HG02678 (cell line): ENCODE data around the gene PYROXD2.
"Not testable (repeated sequence)": the region's sequence is repeated elsewhere in the genome, so short reads cannot be mapped to it uniquely, and the experiment has no call there.

Source experiments
- ATAC-seq: cut with Tn5 transposase; IDR thresholded peaks from one replicate; pipeline ENCODE4 v1.9.1; 2021; ENCODE audit warnings: mild to moderate bottlenecking, moderate library complexity; ENCODE audit not compliant: unreplicated experiment

PYROXD2 gene

DNA sequence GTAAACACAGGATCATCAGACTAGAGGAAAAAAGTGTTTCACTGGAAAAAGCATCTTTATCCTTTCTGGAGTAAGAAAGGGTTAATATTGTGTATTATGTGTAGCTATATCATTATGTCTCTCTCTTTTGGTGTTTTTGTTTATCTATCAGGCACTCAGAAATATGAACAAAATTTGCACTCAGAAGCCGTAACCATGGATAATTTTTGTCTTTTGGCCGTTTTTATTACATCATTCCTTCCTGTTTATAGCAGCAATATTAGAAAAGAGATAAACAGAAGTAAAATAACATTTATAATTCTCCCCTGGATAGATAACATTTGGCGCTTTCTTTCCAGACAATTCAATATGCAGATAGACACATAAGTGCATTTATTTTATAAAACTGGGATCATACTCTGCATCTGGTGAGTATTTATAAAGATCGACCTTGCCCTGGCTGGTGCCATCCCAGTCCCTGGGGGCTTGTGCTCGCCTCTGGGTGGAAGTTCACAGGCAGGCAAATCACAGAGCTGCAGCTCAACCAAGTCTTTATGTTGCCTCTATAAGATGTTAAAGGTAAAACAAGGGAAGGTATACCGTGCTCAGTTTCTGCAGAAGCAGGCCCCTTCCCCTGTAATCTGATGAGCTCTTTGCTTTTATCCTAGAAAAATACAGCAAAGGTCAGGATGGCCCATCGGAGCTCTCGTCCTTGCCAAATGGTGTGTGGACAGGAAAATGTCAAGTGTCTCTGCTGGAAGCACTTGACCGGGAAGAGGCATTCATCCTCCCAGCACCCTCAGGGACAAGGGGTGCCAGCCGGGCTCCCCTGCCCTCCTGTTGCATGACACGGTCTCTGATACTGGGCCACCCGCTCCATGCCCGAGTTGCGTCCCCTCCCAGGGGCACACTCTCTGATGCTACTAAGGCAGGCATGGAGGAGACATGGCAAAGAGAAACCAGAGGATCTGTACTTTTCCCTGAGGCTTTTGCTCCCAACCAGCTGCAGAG lies 43.9 kb downstream of the PYROXD2 start:
- ATAC-seq, result no peak

- ATAC-seq, result no peak
These were observed 45.2 kb downstream of the PYROXD2 start for GRCh38 chr10:98369801-98370200.

- ATAC-seq, result no peak
These were observed 46.3 kb downstream of the PYROXD2 start for GRCh38 chr10:98368644-98369043.

DNA sequence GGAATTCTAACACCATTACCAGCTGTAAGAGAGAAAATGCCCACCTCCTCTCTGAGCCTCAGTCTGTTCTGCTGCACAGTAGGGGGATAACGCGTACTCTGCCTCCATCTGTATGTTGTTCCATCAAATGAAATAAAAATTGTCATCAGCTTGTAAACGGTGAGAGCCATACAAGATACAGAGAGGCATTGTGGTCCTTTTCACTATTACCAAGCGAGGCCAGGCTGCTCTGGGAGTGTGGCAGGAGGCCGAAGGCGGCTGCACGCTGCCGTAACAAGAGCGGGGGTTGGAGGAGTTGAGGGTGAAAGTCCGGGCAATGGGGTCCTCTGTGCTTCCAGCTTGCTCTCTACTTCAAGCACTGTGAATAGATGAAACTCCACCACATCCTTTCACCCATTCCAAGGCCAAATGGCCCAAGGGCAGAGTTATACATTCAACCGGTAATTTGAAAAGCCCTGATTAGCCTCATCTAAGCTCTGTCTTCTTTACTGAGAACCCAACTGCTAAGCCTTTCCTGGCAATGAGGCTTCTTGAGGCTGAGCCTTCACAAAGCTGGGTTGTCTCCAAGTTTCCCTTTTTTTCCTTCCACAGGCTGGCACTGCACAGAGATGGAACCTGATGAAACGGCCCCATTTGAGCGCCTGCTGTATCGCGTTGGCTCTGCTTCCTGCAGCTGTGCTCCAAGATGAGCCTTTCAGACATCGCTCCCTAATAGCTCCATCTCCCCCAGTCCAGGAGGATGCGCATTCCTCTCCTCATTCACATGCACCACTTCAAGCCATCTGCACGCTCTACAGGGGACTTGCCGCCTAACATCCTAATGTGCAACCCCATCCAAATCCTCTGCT lies 47.2 kb downstream of the PYROXD2 start:
- no peak for ATAC-seq

- ATAC-seq, result no peak
These were observed 48.9 kb downstream of the PYROXD2 start for GRCh38 chr10:98366062-98366530.

DNA sequence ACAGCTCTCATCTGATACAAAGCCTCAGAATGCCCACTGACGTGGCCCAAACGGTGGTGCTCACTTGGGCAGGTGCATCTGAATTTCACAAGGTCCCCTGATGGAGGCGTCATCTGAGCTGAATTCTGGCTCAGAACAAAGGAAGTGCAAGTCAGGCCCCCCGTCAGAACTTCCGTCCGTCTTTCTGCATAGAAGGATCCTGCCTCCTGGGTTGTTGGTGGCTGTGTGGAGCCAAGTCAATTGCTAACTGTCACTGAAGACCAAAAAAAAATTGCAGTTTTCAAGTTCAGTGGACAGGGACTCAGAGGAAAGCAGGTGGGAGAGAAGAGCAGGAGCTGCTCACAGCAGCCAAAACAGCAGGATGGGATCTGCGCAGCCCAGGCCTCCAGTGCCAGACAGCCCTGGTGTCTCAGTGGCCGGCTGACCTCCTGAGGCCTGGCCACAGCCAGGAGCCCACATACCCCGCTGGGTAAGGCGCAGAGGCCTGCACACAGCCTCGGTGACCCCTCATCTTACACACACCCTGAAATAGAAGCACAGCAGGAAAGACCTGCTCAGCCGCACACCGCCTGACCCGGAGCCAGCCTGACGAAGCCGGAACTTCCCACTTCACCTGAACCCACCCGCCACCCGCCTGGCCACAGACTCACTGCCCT lies 49.4 kb downstream of the PYROXD2 start:
- ATAC-seq, result no peak

DNA sequence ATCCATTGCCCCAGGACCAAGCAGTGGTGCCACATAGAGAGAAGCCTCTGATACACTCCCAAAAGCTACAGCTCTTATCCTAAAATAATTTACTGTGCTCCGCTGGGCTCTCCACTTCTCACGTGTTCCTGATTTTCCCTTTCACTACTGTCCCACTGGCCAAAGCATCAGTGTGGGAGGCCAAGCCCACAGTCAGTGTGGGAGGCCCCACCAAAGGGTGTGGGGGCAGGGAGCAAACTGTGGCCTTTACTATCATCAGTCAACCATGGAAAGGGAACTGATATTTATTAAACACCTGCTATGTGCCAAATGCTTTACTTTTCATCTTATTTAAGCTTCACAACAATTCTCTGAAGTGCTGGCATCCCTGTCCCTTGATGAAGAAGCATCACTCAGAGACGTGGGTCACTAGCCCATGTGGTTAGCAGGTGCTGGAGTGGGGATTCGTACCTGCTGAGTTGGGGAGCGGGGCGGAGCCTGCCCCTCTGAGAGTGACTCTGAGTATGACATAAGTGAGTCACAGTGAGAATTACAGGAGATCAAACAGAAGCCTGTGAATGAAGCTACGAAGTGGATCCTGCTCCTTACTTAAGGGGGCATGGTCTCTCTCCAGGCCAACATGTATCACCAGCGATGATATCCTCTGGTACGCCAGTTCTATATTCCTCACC lies 50.4 kb downstream of the PYROXD2 start:
- no peak for ATAC-seq

GRCh38 chr10:98363220-98363619 lies 51.8 kb downstream of the PYROXD2 start:
- no peak for ATAC-seq

- ATAC-seq, result peak; percentile 98
These were observed 53.6 kb downstream of the PYROXD2 start for GRCh38 chr10:98361131-98362025.

DNA sequence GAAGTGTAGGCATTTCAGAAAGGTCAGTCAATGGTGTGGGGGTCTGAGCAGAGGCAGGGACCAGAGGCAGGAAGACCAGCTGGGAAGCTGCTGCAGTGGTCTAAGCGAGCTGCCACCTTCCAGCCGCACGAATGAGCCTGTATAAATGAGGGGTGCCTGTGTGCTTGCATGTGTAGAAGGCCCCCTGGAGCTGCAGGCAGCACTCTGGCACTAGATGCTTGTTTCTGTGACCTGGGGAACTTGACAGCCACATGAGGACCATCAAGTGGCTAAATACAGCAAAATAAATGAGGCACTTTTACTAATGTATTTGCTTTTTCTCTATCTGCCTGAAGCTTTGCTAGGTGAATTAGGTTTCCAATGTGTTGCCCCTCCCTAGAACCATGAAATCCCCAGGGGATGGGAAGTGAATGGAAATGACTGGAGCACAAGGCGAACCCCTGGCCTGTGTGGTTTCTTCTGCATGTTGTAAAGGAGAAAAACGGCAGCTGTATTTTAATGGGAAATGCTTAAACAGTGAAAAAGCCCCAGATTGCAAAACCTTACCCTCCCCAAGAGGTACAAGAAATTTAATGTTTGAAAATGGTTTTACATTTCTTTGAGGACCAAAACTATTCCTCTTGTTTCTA lies 57.7 kb downstream of the PYROXD2 start:
- ATAC-seq, result no peak

- ATAC-seq, result no peak
These were observed 60.5 kb downstream of the PYROXD2 start for GRCh38 chr10:98354491-98354890.

- no peak for ATAC-seq
These were observed 61.8 kb downstream of the PYROXD2 start for GRCh38 chr10:98353170-98353569.

GRCh38 chr10:98351831-98352402 lies 63.1 kb downstream of the PYROXD2 start:
- ATAC-seq, result no peak

GRCh38 chr10:98349508-98349922 lies 65.5 kb downstream of the PYROXD2 start:
- ATAC-seq, result peak; percentile 69

DNA sequence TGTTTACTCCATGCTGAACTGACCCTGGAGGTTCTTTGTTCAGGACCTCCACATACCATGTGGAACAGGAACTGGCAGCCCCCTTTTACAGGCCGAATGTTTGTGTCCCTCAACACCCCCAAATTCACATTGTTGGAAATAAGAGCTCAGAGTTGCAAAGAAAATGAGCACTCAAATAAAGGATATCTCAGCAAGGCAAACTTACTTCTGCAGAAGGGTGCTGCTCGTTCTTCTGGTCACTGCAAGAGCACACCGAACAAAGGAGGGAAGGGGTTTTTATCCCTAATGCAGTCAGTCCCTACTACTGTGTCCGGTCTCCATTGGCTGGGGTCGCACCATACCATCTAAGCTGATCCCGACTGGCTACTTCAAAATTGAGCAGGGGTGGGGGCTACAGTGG lies 68.1 kb downstream of the PYROXD2 start:
- no peak for ATAC-seq

DNA sequence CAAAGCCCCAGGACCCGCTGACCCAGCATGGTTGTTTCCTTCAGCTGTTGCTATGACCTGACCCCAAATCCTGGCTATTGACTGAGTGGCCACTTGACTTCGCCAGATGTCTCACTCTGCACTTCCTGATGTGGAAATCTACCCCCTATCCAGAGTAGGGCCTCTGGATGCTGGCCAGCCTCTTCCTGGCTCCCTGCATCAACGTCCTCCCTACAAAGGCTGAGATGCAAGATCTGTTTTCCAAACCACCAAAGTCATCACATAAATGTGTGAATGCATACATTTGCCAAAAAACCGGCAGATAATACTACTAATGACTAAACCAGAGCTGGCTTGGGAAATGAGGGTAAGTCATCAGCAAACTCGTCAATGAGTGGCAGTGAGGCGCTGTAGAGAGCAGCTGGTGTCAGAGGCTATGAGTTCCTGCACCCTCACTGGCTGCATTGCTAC lies 70.4 kb downstream of the PYROXD2 start:
- ATAC-seq, result no peak

GRCh38 chr10:98341701-98342100 lies 73.3 kb downstream of the PYROXD2 start:
- ATAC-seq, result not testable (repeated sequence)

DNA sequence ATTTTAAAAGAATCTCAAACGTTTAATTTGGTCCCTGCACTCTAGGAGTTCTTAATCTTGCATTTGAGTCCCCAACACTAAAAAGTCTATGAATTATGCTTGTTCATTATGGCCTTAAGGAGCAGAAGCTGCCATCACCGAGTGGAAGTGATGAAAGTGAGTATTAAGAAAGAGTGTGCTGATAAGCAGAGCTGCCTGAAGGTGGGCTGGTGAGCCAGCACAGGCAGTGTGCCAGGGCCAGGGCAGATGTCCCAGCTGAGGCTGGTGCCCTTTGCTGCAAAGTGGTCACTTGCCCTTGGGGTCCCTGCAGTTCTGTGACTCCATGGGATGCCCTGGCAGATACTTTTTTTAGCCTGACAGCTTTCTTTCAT lies 74.1 kb downstream of the PYROXD2 start:
- ATAC-seq, result no peak
